Measurements from ENCODE around the gene RFLNA.
A peak's percentile ranks its signal among the peaks of the same experiment; 100 is the strongest.

RFLNA gene

GRCh38 chr12:124294780-124295341 is at the start of gene RFLNA:
TSS of gene RFLNA (plus strand) at chr12:124295093. CDS start at chr12:124295430, 337 bp downstream.
- peak; percentile 20 for DNase-seq (ENCODE audit: low read depth)
- no peak for TF ChIP-seq CTCF (IDR thresholded peaks at IDR 0.05; ENCODE audit: insufficient read depth, low read depth, low read length, missing control alignments)
- H3K4me3 ChIP-seq (ENCODE audit: low read length), result peak within 1 kb of the TSS; percentile 13

GRCh38 chr12:124247331-124247730 is 47.6 kb upstream of the RFLNA start:
- no peak for TF ChIP-seq CTCF (IDR thresholded peaks at IDR 0.05; ENCODE audit: insufficient read depth, low read depth, low read length, missing control alignments)

GRCh38 chr12:124248941-124249825 is 45.7 kb upstream of the RFLNA start:
- no peak overlapping the region for H3K4me3 ChIP-seq (ENCODE audit: low read length)
- no peak for DNase-seq (ENCODE audit: low read depth)
- TF ChIP-seq CTCF (IDR thresholded peaks at IDR 0.05; ENCODE audit: insufficient read depth, low read depth, low read length, missing control alignments), result no peak

More at GRCh38 chr12:124247331-124247730, 47.6 kb upstream of the RFLNA start:
- no peak overlapping the region for H3K4me3 ChIP-seq (ENCODE audit: low read length)
- no peak for DNase-seq (ENCODE audit: low read depth)

- DNase-seq (ENCODE audit: low read depth), result no peak
- TF ChIP-seq CTCF (IDR thresholded peaks at IDR 0.05; ENCODE audit: insufficient read depth, low read depth, low read length, missing control alignments), result no peak
- no peak overlapping the region for H3K4me3 ChIP-seq (ENCODE audit: low read length)
These were observed 43.7 kb upstream of the RFLNA start for GRCh38 chr12:124251186-124251585.

- H3K4me3 ChIP-seq (ENCODE audit: low read length), result no peak overlapping the region
- TF ChIP-seq CTCF (IDR thresholded peaks at IDR 0.05; ENCODE audit: insufficient read depth, low read depth, low read length, missing control alignments), result no peak
- DNase-seq (ENCODE audit: low read depth), result no peak
These were observed 41.9 kb upstream of the RFLNA start for GRCh38 chr12:124252964-124253363.

- no peak overlapping the region for H3K4me3 ChIP-seq (ENCODE audit: low read length)
- DNase-seq (ENCODE audit: low read depth), result no peak
- TF ChIP-seq CTCF (IDR thresholded peaks at IDR 0.05; ENCODE audit: insufficient read depth, low read depth, low read length, missing control alignments), result no peak
These were observed 40.8 kb upstream of the RFLNA start for GRCh38 chr12:124254126-124254525.
